ENCODE results near the gene PHACTR2. TPM values are rescaled to one million over a fixed set of nuclear protein-coding genes. Genes with fewer than 3 reads are reported as not detected.
"Not testable (repeated sequence)": the region's sequence is repeated elsewhere in the genome, so short reads cannot be mapped to it uniquely, and the experiment has no call there.

Gene PHACTR2
- total and polyA plus RNA-seq, 9 donors: 19.5 to 66.5 (median 34.4) TPM

DNA sequence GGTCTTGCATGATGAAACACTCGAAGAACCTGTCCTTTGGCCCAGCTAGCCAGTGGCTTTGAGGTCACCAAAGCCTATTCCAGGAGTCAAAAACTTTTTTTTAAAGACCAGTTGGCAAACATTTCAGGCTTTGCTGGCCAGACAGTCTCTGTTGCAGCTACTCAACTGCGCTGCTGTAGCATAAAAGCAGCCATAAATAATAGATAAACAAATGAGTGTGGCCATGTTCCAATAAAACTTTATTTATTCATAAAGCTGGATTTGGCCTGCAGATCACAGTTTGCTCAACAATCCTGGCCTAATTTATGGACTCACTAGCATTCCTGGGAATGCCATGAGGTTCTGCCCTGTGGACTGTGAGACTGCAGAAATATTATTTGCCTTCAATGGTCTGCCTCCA is 96.6 kb downstream of the PHACTR2 start:
- no peak overlapping the region for H3K4me3 ChIP-seq (ENCODE audit: low read length)
- WGBS (ENCODE audit: insufficient coverage): 33% methylated on average over 1 of the region's 2 CpGs
- no peaks in the 10 kb centered on the region for H3K27me3 ChIP-seq (ENCODE audit: control insufficient read depth, insufficient read depth, low read length)
- peaks cover 26% of the 10 kb centered on the region for H3K4me1 ChIP-seq (ENCODE audit: control insufficient read depth, insufficient read depth, low read length)
- H3K36me3 ChIP-seq (ENCODE audit: control insufficient read depth, insufficient read depth, low read length): peaks cover 40% of the 10 kb centered on the region
- peak overlapping the region; percentile 62 for H3K27ac ChIP-seq (ENCODE audit: low read length)
- peak; percentile 48 for DNase-seq
- no peaks in the 10 kb centered on the region for H3K9me3 ChIP-seq (replicated peaks; ENCODE audit: control insufficient read depth, low read depth, low read length)

DNA sequence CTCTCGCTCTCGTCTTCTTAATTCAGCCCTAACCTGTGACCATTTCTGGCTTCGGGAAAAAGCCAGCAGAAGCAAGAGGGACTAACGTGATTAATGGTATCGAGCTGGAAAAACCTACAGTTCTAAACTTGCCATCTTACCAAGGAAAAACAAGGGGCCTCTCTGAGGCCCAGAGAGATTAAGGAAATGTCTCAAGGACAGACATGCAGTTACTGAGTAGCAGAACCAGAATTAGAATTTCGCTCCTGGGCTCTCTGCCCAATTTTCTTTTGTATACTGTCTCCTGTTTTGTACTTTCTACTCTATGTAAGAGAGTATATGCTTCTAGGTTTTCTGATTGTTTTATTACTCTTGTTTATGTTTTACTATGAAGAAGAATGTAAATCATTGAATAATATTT is 97.6 kb downstream of the PHACTR2 start:
- Histone ChIP-seq H3K27me3 (ENCODE audit: control insufficient read depth, insufficient read depth, low read length) (no peaks in the 10 kb centered on the region), H3K4me1 (ENCODE audit: control insufficient read depth, insufficient read depth, low read length) (peaks cover 26% of the 10 kb centered on the region), H3K27ac (ENCODE audit: low read length) (no peak overlapping the region), H3K36me3 (ENCODE audit: control insufficient read depth, insufficient read depth, low read length) (peaks cover 44% of the 10 kb centered on the region), H3K9me3 (replicated peaks; ENCODE audit: control insufficient read depth, low read depth, low read length) (no peaks in the 10 kb centered on the region), H3K4me3 (ENCODE audit: low read length) (no peak overlapping the region)
- no CpG with 5 or more reads among the region's 6 CpGs for WGBS (ENCODE audit: insufficient coverage)
- peak; percentile 79 for DNase-seq

DNA sequence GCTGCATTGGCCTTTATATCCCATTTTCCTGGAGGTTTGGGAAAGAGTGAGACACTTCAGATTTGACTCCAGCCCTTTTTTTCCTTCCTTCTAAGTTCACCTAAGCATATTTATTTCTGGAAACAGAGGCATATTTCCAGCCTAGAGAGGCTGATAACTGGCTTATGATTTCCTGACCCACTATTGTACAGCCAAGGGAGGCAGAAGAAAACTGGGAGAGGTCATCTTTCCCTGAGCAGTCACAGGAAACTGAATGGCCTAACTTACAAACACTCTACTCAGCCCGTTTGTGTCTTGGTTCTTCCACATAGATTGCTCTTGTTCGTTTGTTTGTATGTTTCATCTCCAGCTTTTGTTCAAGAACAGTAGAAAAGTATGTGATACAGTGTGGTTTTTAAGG is 101.2 kb downstream of the PHACTR2 start:
- WGBS (ENCODE audit: insufficient coverage): no CpG with 5 or more reads among the region's 2 CpGs

DNA sequence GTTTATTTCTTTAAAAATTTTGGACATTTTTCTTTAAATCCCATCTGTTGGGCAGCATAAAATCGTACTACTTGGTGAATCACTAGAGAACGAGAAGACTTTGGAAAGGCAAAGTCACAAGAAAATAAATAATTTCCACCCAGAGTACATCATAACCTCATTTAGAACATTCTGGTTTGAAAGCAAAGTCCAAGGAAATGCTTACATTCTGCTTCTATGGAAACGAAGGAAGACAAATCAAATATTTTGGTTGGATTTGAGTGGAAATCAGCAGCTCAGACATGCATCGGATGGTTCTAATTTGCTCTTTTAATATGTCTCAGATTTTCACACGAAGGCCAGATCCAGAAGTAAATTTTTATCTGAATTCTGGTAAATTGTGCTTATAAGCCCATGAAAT is 104.7 kb downstream of the PHACTR2 start:
- DNase-seq: peak; percentile 95
- Histone ChIP-seq H3K4me1 (ENCODE audit: control insufficient read depth, insufficient read depth, low read length) (peaks cover 2% of the 10 kb centered on the region), H3K27me3 (ENCODE audit: control insufficient read depth, insufficient read depth, low read length) (no peaks in the 10 kb centered on the region), H3K9me3 (replicated peaks; ENCODE audit: control insufficient read depth, low read depth, low read length) (peaks cover 8% of the 10 kb centered on the region), H3K36me3 (ENCODE audit: control insufficient read depth, insufficient read depth, low read length) (peaks cover 41% of the 10 kb centered on the region), H3K27ac (ENCODE audit: low read length) (peak overlapping the region; percentile 80), H3K4me3 (ENCODE audit: low read length) (no peak overlapping the region)
- no CpG with 5 or more reads among the region's 5 CpGs for WGBS (ENCODE audit: insufficient coverage)

More for the DNA sequence above, 101.2 kb downstream of the PHACTR2 start:
- no peak for DNase-seq
- peaks cover 34% of the 10 kb centered on the region for H3K36me3 ChIP-seq (ENCODE audit: control insufficient read depth, insufficient read depth, low read length)
- H3K9me3 ChIP-seq (replicated peaks; ENCODE audit: control insufficient read depth, low read depth, low read length): no peaks in the 10 kb centered on the region
- H3K4me3 ChIP-seq (ENCODE audit: low read length): no peak overlapping the region
- H3K27me3 ChIP-seq (ENCODE audit: control insufficient read depth, insufficient read depth, low read length): no peaks in the 10 kb centered on the region
- peaks cover 13% of the 10 kb centered on the region for H3K4me1 ChIP-seq (ENCODE audit: control insufficient read depth, insufficient read depth, low read length)
- H3K27ac ChIP-seq (ENCODE audit: low read length): no peak overlapping the region

GRCh38 chr6:143783077-143783476 is 105.3 kb downstream of the PHACTR2 start:
- no peaks in the 10 kb centered on the region for H3K27me3 ChIP-seq (ENCODE audit: control insufficient read depth, insufficient read depth, low read length)
- H3K4me3 ChIP-seq (ENCODE audit: low read length): no peak overlapping the region
- DNase-seq: peak; percentile 32
- H3K27ac ChIP-seq (ENCODE audit: low read length): peak overlapping the region; percentile 80
- whole genome bisulfite sequencing (ENCODE audit: insufficient coverage): no CpG with 5 or more reads among the region's 3 CpGs
- H3K9me3 ChIP-seq (replicated peaks; ENCODE audit: control insufficient read depth, low read depth, low read length): peaks cover 8% of the 10 kb centered on the region
- H3K4me1 ChIP-seq (ENCODE audit: control insufficient read depth, insufficient read depth, low read length): peaks cover 2% of the 10 kb centered on the region
- peaks cover 43% of the 10 kb centered on the region for H3K36me3 ChIP-seq (ENCODE audit: control insufficient read depth, insufficient read depth, low read length)

- Histone ChIP-seq H3K27me3 (ENCODE audit: control insufficient read depth, insufficient read depth, low read length) (no peaks in the 10 kb centered on the region), H3K4me3 (ENCODE audit: low read length) (no peak overlapping the region), H3K36me3 (ENCODE audit: control insufficient read depth, insufficient read depth, low read length) (peaks cover 47% of the 10 kb centered on the region), H3K9me3 (replicated peaks; ENCODE audit: control insufficient read depth, low read depth, low read length) (peaks cover 8% of the 10 kb centered on the region), H3K4me1 (ENCODE audit: control insufficient read depth, insufficient read depth, low read length) (peaks cover 2% of the 10 kb centered on the region), H3K27ac (ENCODE audit: low read length) (no peak overlapping the region)
- DNase-seq: no peak
These were observed 106.6 kb downstream of the PHACTR2 start for GRCh38 chr6:143784316-143784715.

DNA sequence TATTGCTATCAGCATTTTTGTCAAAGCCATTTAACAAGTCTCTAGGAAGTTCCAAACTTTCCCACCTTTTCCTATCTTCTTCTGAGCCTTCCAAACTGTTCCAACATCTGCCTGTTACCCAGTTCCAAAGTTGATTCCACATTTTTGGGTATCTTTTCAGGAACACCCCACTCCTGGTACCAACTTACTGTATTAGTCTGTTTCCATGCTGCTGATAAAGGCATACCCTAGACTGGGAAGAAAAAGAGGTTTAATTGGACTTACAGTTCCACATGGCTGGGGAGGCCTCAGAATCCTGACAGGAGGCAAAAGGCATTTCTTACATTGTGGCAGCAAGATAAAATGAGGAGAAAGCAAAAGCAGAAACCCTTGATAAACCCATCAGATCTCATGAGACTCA is 108.6 kb downstream of the PHACTR2 start:
- not testable (repeated sequence) for H3K9me3 ChIP-seq (replicated peaks; ENCODE audit: control insufficient read depth, low read depth, low read length); H3K4me1 ChIP-seq (ENCODE audit: control insufficient read depth, insufficient read depth, low read length); DNase-seq; H3K27me3 ChIP-seq (ENCODE audit: control insufficient read depth, insufficient read depth, low read length); H3K4me3 ChIP-seq (ENCODE audit: low read length); H3K27ac ChIP-seq (ENCODE audit: low read length)
- H3K36me3 ChIP-seq (ENCODE audit: control insufficient read depth, insufficient read depth, low read length): peaks cover 49% of the 10 kb centered on the region

DNA sequence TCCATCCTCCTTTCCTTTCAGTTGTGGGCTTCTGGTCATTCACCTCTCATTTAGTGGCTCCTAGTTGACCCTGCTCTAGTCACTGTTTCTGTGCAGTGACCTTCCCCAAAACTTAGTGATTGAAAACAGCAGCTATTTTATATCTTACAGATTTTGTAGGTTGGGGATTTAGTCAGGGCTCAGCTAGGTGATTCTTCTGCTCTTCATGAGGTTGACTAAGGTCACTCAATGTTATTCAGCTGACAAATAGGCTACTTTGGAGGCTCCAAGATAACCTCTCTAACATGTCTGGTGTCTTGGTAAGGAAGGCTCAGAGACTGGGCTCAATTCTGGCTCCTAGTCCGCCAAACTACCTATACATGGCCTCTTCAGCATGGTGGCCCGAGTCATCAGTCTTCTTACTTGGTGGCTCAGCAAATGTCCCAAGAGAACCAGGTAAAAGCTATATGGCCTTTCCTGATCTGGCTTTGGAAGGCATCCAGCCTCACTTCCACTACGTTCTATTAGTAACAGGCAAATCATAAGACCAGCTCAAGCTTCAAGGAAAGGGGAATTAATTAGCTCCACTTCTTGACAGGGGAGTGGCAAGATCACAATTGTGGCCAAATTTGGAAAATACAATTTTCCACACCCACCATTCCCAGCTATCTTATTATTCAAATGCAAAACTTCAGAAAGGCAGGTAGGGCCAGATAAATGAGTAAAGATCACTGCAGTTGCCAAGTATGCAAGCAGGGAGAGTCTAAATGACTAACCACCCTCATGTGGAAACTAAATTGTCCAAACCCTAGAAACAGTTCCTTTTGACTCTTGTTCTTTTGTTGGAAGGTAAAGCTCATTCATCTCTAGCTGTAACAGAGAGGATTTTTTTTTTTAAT is 114.9 kb downstream of the PHACTR2 start:
- Histone ChIP-seq H3K4me3 (ENCODE audit: low read length) (no peak overlapping the region), H3K36me3 (ENCODE audit: control insufficient read depth, insufficient read depth, low read length) (peaks cover 46% of the 10 kb centered on the region), H3K9me3 (replicated peaks; ENCODE audit: control insufficient read depth, low read depth, low read length) (no peaks in the 10 kb centered on the region), H3K4me1 (ENCODE audit: control insufficient read depth, insufficient read depth, low read length) (no peaks in the 10 kb centered on the region), H3K27ac (ENCODE audit: low read length) (no peak overlapping the region), H3K27me3 (ENCODE audit: control insufficient read depth, insufficient read depth, low read length) (no peaks in the 10 kb centered on the region)
- no CpG with 5 or more reads among the region's 3 CpGs for WGBS (ENCODE audit: insufficient coverage)
- no peak for DNase-seq

GRCh38 chr6:143793280-143793619 is 115.5 kb downstream of the PHACTR2 start:
- Histone ChIP-seq H3K36me3 (ENCODE audit: control insufficient read depth, insufficient read depth, low read length) (peaks cover 44% of the 10 kb centered on the region), H3K27me3 (ENCODE audit: control insufficient read depth, insufficient read depth, low read length) (no peaks in the 10 kb centered on the region), H3K4me3 (ENCODE audit: low read length) (no peak overlapping the region), H3K9me3 (replicated peaks; ENCODE audit: control insufficient read depth, low read depth, low read length) (no peaks in the 10 kb centered on the region), H3K4me1 (ENCODE audit: control insufficient read depth, insufficient read depth, low read length) (no peaks in the 10 kb centered on the region), H3K27ac (ENCODE audit: low read length) (no peak overlapping the region)
- no peak for DNase-seq

GRCh38 chr6:143796551-143796950 is 118.8 kb downstream of the PHACTR2 start:
- H3K27me3 ChIP-seq (ENCODE audit: control insufficient read depth, insufficient read depth, low read length); H3K4me3 ChIP-seq (ENCODE audit: low read length); DNase-seq; H3K9me3 ChIP-seq (replicated peaks; ENCODE audit: control insufficient read depth, low read depth, low read length); H3K4me1 ChIP-seq (ENCODE audit: control insufficient read depth, insufficient read depth, low read length); H3K27ac ChIP-seq (ENCODE audit: low read length): not testable (repeated sequence)
- H3K36me3 ChIP-seq (ENCODE audit: control insufficient read depth, insufficient read depth, low read length): peaks cover 28% of the 10 kb centered on the region
- WGBS (ENCODE audit: insufficient coverage): no CpG with 5 or more reads among the region's 2 CpGs

- H3K27ac ChIP-seq (ENCODE audit: low read length); H3K4me3 ChIP-seq (ENCODE audit: low read length); H3K27me3 ChIP-seq (ENCODE audit: control insufficient read depth, insufficient read depth, low read length); H3K4me1 ChIP-seq (ENCODE audit: control insufficient read depth, insufficient read depth, low read length); DNase-seq; H3K9me3 ChIP-seq (replicated peaks; ENCODE audit: control insufficient read depth, low read depth, low read length): not testable (repeated sequence)
- H3K36me3 ChIP-seq (ENCODE audit: control insufficient read depth, insufficient read depth, low read length): peaks cover 25% of the 10 kb centered on the region
- WGBS (ENCODE audit: insufficient coverage): no CpG with 5 or more reads among the region's 3 CpGs
These were observed 120.7 kb downstream of the PHACTR2 start for GRCh38 chr6:143798487-143798886.
